Measurements from ENCODE around the gene PCLO.

Gene PCLO

GRCh38 chr7:82823073-82823472 is 339.6 kb downstream of the PCLO start:
- no peak for DNase-seq (ENCODE audit: low spot score)

GRCh38 chr7:82821037-82821436 is 341.6 kb downstream of the PCLO start:
- no peak for DNase-seq (ENCODE audit: low spot score)

GRCh38 chr7:82818171-82818570 is 344.5 kb downstream of the PCLO start:
- no peak for DNase-seq (ENCODE audit: low spot score)

- no peak for DNase-seq (ENCODE audit: low spot score)
Observed at GRCh38 chr7:82816272-82816671, 346.4 kb downstream of the PCLO start.

GRCh38 chr7:82810558-82811259 is 352.0 kb downstream of the PCLO start:
- DNase-seq (ENCODE audit: low spot score) = peak; percentile 62

GRCh38 chr7:82808633-82809032 is 354.1 kb downstream of the PCLO start:
- DNase-seq (ENCODE audit: low spot score) = no peak

GRCh38 chr7:82805527-82805960 is 357.1 kb downstream of the PCLO start:
- DNase-seq (ENCODE audit: low spot score) = peak; percentile 93

GRCh38 chr7:82803411-82803810 is 359.3 kb downstream of the PCLO start:
- DNase-seq (ENCODE audit: low spot score) = peak; percentile 42

- DNase-seq (ENCODE audit: low spot score) = no peak
Observed at GRCh38 chr7:82789883-82790609, 372.6 kb downstream of the PCLO start.

- no peak for DNase-seq (ENCODE audit: low spot score)
Observed at GRCh38 chr7:82778021-82778420, 384.7 kb downstream of the PCLO start.

GRCh38 chr7:82762880-82763279 is 399.8 kb downstream of the PCLO start:
- DNase-seq (ENCODE audit: low spot score) = peak; percentile 55

GRCh38 chr7:82760831-82761230 is 401.9 kb downstream of the PCLO start:
- no peak for DNase-seq (ENCODE audit: low spot score)

GRCh38 chr7:82760074-82760473 is 402.6 kb downstream of the PCLO start:
- DNase-seq (ENCODE audit: low spot score) = no peak

GRCh38 chr7:82755705-82756551 is 406.8 kb downstream of the PCLO start:
- peak; percentile 43 for DNase-seq (ENCODE audit: low spot score)

- no peak for DNase-seq (ENCODE audit: low spot score)
Observed at GRCh38 chr7:82750007-82750406, 412.7 kb downstream of the PCLO start.

- DNase-seq (ENCODE audit: low spot score) = peak; percentile 9
Observed at GRCh38 chr7:82745820-82746219, 416.9 kb downstream of the PCLO start.

GRCh38 chr7:82745117-82745516 is 417.6 kb downstream of the PCLO start:
- peak; percentile 66 for DNase-seq (ENCODE audit: low spot score)

- DNase-seq (ENCODE audit: low spot score) = no peak
Observed at GRCh38 chr7:82742163-82742562, 420.5 kb downstream of the PCLO start.

- DNase-seq (ENCODE audit: low spot score) = no peak
Observed at GRCh38 chr7:82741493-82741892, 421.2 kb downstream of the PCLO start.

- peak; percentile 57 for DNase-seq (ENCODE audit: low spot score)
Observed at GRCh38 chr7:82740246-82740848, 422.3 kb downstream of the PCLO start.

- DNase-seq (ENCODE audit: low spot score) = no peak
Observed at GRCh38 chr7:82736633-82737032, 426.1 kb downstream of the PCLO start.

- no peak for DNase-seq (ENCODE audit: low spot score)
Observed at GRCh38 chr7:82732677-82733076, 430.0 kb downstream of the PCLO start.
